HepG2 (cell line): ENCODE measurements around the gene TBCD.

ENCODE experiments used
- ATF7-NPFF ChIP-seq: sonication (generic); formaldehyde crosslinking; IDR thresholded peaks from 2 replicates; pipeline ENCODE4 v1.8.1; 2023; ENCODE audit warnings: mild to moderate bottlenecking, low read depth, missing genetic modification reagents, moderate library complexity
- BHLHE40 ChIP-seq: IDR thresholded peaks from 2 replicates; pipeline ENCODE4 v1.6.1; 2011; ENCODE audit warnings: low read length, improper control_type of control experiment
- BRCA1 ChIP-seq: sonication (generic); formaldehyde crosslinking; IDR thresholded peaks from 2 replicates; pipeline ENCODE4 v1.4.0; 2020; ENCODE audit warnings: missing genetic modification reagents
- LCORL ChIP-seq, 2 experiments: fragments of 450-650 bp in 1 of 2; sonication (generic) in 1 of 2; formaldehyde crosslinking in 1 of 2; IDR thresholded peaks; 2 replicates each; pipeline versions ENCODE4 v1.5.0 to v1.6.1; 2017 to 2020; ENCODE audit warnings: antibody characterized with exemption in 1 of 2, missing genetic modification reagents in 1 of 2
- MYNN ChIP-seq: sonication (generic); formaldehyde crosslinking; IDR thresholded peaks from 2 replicates; pipeline ENCODE4 v1.4.0; 2020; ENCODE audit warnings: mild to moderate bottlenecking, low read depth, missing genetic modification reagents
- PITX1 ChIP-seq: sonication (generic); formaldehyde crosslinking; IDR thresholded peaks from 2 replicates; pipeline ENCODE4 v1.5.1; 2020; ENCODE audit warnings: mild to moderate bottlenecking, missing genetic modification reagents
- POLR2AphosphoS2 ChIP-seq: IDR thresholded peaks from 2 replicates; pipeline ENCODE4 v1.6.1; 2011; ENCODE audit warnings: low read depth, low read length, improper control_type of control experiment
- RNF2 ChIP-seq: fragments of 450-650 bp; conservative IDR thresholded peaks from 2 replicates; pipeline ENCODE4 v1.6.1; 2016; ENCODE audit warnings: low read depth
- SMC3 ChIP-seq: IDR thresholded peaks from 2 replicates; pipeline ENCODE4 v1.6.1; 2011; ENCODE audit warnings: low read length, improper control_type of control experiment
- TF ChIP-seq, protein P1 (sequence below): sonication (generic); formaldehyde crosslinking; IDR thresholded peaks from 2 replicates; pipeline ENCODE4 v1.8.1; 2022; ENCODE audit warnings: low read depth, mild to moderate bottlenecking, missing genetic modification reagents
- TF ChIP-seq, protein P2 (sequence below): sonication (generic); formaldehyde crosslinking; IDR thresholded peaks from 2 replicates; pipeline ENCODE4 v1.5.0; 2020; ENCODE audit warnings: mild to moderate bottlenecking, missing genetic modification reagents, moderate library complexity
- TF ChIP-seq, protein P3 (sequence below), 2 experiments: IDR thresholded peaks; 2 replicates each; pipeline ENCODE4 v1.6.1; 2011 to 2012; ENCODE audit warnings: low read length in 2 of 2, borderline replicate concordance in 1 of 2, low read depth in 1 of 2, mild to moderate bottlenecking in 1 of 2, moderate library complexity in 1 of 2

DNA sequence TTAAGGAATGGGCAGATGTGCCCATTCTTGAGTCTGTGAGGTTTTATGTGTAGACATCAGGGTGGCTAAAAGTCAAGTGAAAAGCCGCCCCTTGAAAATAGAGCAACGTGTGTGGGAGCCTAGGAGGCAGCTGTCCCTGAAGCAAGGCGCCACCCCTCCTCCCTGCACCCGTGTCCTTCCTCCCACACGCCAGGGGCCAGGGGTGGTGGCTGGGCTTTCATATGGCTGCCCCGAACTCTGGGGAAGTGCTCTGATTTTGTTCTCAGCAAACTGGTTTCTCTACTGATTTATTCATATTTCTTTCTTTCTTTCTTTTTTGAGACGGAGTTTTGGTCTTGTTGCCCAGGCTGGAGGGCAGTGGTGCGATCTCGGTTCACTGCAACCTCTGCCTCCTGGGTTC, 83.3 kb downstream of the TBCD start:
- no peak for TF ChIP-seq POLR2AphosphoS2
- no peak for TF ChIP-seq ATF7-NPFF (CRISPR knock-in tag)
- TF ChIP-seq, protein P1, sequence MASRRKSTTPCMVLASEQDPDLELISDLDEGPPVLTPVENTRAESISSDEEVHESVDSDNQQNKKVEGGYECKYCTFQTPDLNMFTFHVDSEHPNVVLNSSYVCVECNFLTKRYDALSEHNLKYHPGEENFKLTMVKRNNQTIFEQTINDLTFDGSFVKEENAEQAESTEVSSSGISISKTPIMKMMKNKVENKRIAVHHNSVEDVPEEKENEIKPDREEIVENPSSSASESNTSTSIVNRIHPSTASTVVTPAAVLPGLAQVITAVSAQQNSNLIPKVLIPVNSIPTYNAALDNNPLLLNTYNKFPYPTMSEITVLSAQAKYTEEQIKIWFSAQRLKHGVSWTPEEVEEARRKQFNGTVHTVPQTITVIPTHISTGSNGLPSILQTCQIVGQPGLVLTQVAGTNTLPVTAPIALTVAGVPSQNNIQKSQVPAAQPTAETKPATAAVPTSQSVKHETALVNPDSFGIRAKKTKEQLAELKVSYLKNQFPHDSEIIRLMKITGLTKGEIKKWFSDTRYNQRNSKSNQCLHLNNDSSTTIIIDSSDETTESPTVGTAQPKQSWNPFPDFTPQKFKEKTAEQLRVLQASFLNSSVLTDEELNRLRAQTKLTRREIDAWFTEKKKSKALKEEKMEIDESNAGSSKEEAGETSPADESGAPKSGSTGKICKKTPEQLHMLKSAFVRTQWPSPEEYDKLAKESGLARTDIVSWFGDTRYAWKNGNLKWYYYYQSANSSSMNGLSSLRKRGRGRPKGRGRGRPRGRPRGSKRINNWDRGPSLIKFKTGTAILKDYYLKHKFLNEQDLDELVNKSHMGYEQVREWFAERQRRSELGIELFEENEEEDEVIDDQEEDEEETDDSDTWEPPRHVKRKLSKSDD (CRISPR knock-in tag) = no peak
- no peak for TF ChIP-seq RNF2
- TF ChIP-seq, protein P2, sequence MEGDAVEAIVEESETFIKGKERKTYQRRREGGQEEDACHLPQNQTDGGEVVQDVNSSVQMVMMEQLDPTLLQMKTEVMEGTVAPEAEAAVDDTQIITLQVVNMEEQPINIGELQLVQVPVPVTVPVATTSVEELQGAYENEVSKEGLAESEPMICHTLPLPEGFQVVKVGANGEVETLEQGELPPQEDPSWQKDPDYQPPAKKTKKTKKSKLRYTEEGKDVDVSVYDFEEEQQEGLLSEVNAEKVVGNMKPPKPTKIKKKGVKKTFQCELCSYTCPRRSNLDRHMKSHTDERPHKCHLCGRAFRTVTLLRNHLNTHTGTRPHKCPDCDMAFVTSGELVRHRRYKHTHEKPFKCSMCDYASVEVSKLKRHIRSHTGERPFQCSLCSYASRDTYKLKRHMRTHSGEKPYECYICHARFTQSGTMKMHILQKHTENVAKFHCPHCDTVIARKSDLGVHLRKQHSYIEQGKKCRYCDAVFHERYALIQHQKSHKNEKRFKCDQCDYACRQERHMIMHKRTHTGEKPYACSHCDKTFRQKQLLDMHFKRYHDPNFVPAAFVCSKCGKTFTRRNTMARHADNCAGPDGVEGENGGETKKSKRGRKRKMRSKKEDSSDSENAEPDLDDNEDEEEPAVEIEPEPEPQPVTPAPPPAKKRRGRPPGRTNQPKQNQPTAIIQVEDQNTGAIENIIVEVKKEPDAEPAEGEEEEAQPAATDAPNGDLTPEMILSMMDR (CRISPR knock-in tag) = no peak
- TF ChIP-seq, protein P3, sequence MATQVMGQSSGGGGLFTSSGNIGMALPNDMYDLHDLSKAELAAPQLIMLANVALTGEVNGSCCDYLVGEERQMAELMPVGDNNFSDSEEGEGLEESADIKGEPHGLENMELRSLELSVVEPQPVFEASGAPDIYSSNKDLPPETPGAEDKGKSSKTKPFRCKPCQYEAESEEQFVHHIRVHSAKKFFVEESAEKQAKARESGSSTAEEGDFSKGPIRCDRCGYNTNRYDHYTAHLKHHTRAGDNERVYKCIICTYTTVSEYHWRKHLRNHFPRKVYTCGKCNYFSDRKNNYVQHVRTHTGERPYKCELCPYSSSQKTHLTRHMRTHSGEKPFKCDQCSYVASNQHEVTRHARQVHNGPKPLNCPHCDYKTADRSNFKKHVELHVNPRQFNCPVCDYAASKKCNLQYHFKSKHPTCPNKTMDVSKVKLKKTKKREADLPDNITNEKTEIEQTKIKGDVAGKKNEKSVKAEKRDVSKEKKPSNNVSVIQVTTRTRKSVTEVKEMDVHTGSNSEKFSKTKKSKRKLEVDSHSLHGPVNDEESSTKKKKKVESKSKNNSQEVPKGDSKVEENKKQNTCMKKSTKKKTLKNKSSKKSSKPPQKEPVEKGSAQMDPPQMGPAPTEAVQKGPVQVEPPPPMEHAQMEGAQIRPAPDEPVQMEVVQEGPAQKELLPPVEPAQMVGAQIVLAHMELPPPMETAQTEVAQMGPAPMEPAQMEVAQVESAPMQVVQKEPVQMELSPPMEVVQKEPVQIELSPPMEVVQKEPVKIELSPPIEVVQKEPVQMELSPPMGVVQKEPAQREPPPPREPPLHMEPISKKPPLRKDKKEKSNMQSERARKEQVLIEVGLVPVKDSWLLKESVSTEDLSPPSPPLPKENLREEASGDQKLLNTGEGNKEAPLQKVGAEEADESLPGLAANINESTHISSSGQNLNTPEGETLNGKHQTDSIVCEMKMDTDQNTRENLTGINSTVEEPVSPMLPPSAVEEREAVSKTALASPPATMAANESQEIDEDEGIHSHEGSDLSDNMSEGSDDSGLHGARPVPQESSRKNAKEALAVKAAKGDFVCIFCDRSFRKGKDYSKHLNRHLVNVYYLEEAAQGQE (IDR thresholded peaks at IDR 0.05; ENCODE audit: borderline replicate concordance in 1 of 2, low read depth in 1 of 2, low read length in 2 of 2) = no peak
- no peak for TF ChIP-seq BRCA1 (CRISPR knock-in tag)
- no peak for TF ChIP-seq MYNN (CRISPR knock-in tag)
- TF ChIP-seq SMC3 = no peak
- no peak for TF ChIP-seq PITX1 (CRISPR knock-in tag)
- TF ChIP-seq LCORL (IDR thresholded peaks at IDR 0.05) = no peak
- no peak for TF ChIP-seq LCORL (CRISPR knock-in tag; IDR thresholded peaks at IDR 0.05)
- no peak for TF ChIP-seq BHLHE40
